ENCODE measurements around the gene SET. TPM values are rescaled to one million over a fixed set of nuclear protein-coding genes. Genes with fewer than 3 reads are reported as not detected.
"Not testable (repeated sequence)": the region's sequence is repeated elsewhere in the genome, so short reads cannot be mapped to it uniquely, and the experiment has no call there.

Gene SET
- total RNA-seq, 4 donors from 2014 or later = 209 to 355 (median 256) TPM

DNA sequence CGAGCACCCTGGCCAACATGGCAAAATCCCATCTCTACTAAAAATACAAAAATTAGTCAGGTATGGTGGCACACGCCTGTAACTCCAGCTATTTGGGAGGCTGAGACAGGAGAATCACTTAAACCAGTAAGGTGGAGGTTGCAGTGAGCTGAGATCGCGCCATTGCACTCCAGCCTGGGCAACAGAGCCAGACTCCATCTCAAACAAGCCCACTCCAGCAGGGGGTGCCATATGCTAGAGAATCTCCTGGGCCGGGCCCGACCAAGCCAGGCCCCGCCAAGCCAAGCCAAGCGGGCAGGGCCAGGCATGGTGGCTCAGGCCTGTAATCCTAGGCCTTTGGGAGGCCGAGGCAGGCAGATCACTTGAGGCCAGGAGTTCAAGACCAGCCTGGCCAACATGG lies 40.8 kb upstream of the SET start:
- TF ChIP-seq, protein P1, sequence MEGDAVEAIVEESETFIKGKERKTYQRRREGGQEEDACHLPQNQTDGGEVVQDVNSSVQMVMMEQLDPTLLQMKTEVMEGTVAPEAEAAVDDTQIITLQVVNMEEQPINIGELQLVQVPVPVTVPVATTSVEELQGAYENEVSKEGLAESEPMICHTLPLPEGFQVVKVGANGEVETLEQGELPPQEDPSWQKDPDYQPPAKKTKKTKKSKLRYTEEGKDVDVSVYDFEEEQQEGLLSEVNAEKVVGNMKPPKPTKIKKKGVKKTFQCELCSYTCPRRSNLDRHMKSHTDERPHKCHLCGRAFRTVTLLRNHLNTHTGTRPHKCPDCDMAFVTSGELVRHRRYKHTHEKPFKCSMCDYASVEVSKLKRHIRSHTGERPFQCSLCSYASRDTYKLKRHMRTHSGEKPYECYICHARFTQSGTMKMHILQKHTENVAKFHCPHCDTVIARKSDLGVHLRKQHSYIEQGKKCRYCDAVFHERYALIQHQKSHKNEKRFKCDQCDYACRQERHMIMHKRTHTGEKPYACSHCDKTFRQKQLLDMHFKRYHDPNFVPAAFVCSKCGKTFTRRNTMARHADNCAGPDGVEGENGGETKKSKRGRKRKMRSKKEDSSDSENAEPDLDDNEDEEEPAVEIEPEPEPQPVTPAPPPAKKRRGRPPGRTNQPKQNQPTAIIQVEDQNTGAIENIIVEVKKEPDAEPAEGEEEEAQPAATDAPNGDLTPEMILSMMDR (IDR thresholded peaks at IDR 0.05) = peak in 2 of 4 experiments; percentile 30 to 47
- not testable (repeated sequence) for H3K27me3 ChIP-seq, H3K4me3 ChIP-seq, H3K4me1 ChIP-seq, H3K36me3 ChIP-seq, H3K9me3 ChIP-seq, H3K27ac ChIP-seq
- ATAC-seq = peak; percentile 62
- 100% methylated on average over 1 of the region's 9 CpGs; no CpG with 5 or more reads in 1 of the 2 donors for WGBS, 2 donors (ENCODE audit: low coverage in 1 of 2)

DNA sequence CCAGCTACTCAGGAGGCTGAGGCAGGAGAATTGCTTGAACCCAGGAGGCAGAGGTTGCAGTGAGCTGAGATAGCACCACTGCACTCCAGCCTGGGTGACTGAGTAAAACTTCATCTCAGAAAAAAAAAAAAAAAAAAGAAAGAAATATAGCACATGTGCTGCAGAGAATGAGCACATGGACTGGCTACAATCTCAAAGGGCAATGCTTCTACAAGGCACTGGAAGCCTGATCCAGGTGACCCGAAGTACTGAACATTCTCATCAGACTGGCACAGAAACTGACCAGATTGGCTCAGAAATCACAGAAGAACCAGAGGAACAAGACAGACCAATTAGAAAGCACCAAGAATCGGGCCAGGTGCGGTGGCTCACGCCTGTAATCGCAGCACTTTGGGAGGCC lies 37.2 kb upstream of the SET start:
- Histone ChIP-seq H3K27me3 (no peaks in the 10 kb centered on the region), H3K36me3 (peaks cover 0 to under 1% of the 10 kb centered on the region in 2 donors), H3K27ac (no peak overlapping the region), H3K4me3 (no peak overlapping the region), H3K9me3 (no peaks in the 10 kb centered on the region), H3K4me1 (peaks cover 0 to 8% (median 3%) of the 10 kb centered on the region in 3 donors)
- WGBS, 2 donors (ENCODE audit: low coverage in 1 of 2) = 93 to 100% methylated on average over 3 to 5 of the region's 5 CpGs
- ATAC-seq = no peak
- TF ChIP-seq, protein P1 (IDR thresholded peaks at IDR 0.05) = no peak
- no peak for TF ChIP-seq POLR2AphosphoS5 (IDR thresholded peaks at IDR 0.05)
- TF ChIP-seq EP300 (IDR thresholded peaks at IDR 0.05) = no peak
- TF ChIP-seq POLR2A (IDR thresholded peaks at IDR 0.05) = no peak

DNA sequence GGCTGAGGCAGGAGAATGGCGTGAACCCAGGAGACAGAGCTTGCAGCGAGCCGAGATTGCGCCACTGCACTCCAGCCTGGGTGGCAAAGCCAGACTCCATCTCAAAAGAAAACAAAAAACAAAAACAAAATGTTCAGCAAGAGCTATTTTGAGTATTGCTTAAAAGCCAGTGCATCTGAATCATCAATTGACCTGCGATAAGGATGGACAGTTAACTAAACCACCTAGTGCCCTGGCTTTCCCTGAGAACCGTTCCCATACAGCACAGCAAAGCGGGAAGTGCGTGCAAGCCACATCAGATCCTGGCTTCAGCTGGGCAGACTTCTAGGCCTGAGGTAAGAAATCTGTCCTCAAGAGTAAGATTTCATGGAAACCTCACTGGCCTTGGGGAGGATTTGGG lies 35.1 kb upstream of the SET start:
- 89 to 93% methylated on average over 4 of the region's 8 CpGs for WGBS, 2 donors (ENCODE audit: low coverage in 1 of 2)
- no peaks in the 10 kb centered on the region for H3K9me3 ChIP-seq
- no peaks in the 10 kb centered on the region for H3K36me3 ChIP-seq
- H3K4me1 ChIP-seq = peaks cover 0 to 15% (median 3%) of the 10 kb centered on the region in 3 donors
- no peak overlapping the region for H3K4me3 ChIP-seq
- ATAC-seq = no peak
- no peaks in the 10 kb centered on the region for H3K27me3 ChIP-seq
- no peak overlapping the region for H3K27ac ChIP-seq
- TF ChIP-seq EP300 (IDR thresholded peaks at IDR 0.05) (no peak), POLR2A (IDR thresholded peaks at IDR 0.05) (no peak), POLR2AphosphoS5 (IDR thresholded peaks at IDR 0.05) (no peak)
- TF ChIP-seq, protein P1 (IDR thresholded peaks at IDR 0.05) = no peak

DNA sequence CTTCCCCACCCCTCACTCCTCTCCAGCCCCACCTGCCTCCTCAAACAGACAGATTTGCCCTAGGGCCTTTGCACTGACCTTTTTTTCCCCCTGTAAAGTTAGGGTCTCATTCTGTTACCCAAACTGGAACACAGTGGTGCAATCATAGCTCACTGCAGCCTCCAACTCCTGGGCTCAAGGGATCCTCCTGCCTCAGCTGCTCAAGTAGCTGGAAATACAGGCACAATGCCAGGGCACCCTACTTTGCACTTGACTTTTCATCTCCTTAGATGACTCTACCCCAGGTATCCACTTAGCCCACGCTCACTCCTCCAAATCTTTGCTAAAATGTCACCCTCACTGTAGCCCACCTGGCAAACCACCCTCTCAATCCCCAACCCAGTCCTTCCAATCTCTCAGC lies 34.5 kb upstream of the SET start:
- peaks cover 0 to 15% (median 3%) of the 10 kb centered on the region in 3 donors for H3K4me1 ChIP-seq
- H3K9me3 ChIP-seq = no peaks in the 10 kb centered on the region
- H3K4me3 ChIP-seq = no peak overlapping the region
- no peak for TF ChIP-seq POLR2A (IDR thresholded peaks at IDR 0.05)
- TF ChIP-seq, protein P1 (IDR thresholded peaks at IDR 0.05) = no peak
- no peak for TF ChIP-seq POLR2AphosphoS5 (IDR thresholded peaks at IDR 0.05)
- TF ChIP-seq EP300 (IDR thresholded peaks at IDR 0.05) = no peak
- H3K27me3 ChIP-seq = no peaks in the 10 kb centered on the region
- WGBS, 2 donors (ENCODE audit: low coverage in 1 of 2) = 91 to 100% methylated on average over 1 of the region's 1 CpG
- no peaks in the 10 kb centered on the region for H3K36me3 ChIP-seq
- no peak for ATAC-seq
- H3K27ac ChIP-seq = no peak overlapping the region

DNA sequence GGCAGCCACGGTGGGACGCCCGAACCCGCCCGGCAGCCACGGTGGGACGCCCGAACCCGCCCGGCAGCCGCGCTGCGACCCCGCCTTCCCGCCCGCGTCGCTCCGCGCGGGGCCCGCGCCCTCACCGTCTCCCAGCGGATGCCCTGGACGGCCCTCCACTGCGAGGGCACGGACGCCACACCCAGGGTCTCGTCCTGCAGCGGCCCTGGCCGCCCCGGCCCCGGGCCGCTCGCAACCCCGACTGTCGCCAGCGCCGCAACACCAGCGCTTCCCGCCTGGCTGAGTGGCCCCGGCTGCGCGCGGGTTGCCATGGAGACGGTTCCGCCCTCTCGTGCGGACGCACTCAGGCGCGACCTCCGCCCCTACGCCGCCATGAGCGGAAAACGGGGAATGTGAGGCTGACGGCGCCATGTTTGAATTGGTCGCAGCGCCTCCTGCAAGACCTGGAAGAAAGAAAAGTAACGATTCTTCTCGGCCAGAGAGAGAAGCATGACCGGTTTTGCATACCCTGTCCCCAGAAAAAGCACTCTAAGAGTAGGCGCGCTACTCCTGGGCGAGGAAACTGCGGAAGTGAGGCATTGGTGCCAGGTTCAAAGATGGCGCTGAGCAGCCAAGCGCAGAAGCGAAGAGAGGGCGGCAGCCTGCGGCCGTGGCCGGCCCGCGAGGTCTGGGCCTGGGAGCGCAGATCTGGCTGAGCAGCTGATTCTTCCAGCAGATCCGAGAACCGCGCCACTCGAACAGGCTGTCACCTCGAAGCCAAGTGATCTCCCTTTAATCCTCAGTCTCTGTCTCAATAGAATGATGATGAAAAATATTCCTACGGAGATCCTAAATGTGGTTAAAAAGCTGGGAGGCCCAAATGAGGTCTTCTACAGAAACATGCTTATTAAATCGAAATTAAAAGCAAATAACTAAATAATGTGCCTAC lies 32.3 kb upstream of the SET start, which contains the start of gene DYNC2I2:
TSS of gene DYNC2I2 (minus strand) at position 432 of the 928 bp plus-strand sequence. CDS start at position 311, 121 bp downstream.
- H3K27me3 ChIP-seq = no peaks in the 10 kb centered on the region
- peak; percentile 98 for ATAC-seq
- H3K36me3 ChIP-seq = no peaks in the 10 kb centered on the region
- peaks cover 0 to 15% (median 3%) of the 10 kb centered on the region in 3 donors for H3K4me1 ChIP-seq
- TF ChIP-seq EP300 (IDR thresholded peaks at IDR 0.05) = no peak
- TF ChIP-seq POLR2AphosphoS5 (IDR thresholded peaks at IDR 0.05) = peak; percentile 63
- peak; percentile 38 to 62 for TF ChIP-seq POLR2A (IDR thresholded peaks at IDR 0.05)
- TF ChIP-seq, protein P1 (IDR thresholded peaks at IDR 0.05) = peak in 1 of 4 experiments; percentile 18
- no peaks in the 10 kb centered on the region for H3K9me3 ChIP-seq
- H3K27ac ChIP-seq = peak within 1 kb of the TSS; percentile 72 to 100 (median 94)
- H3K4me3 ChIP-seq = peak within 1 kb of the TSS; percentile 64 to 90
- WGBS, 2 donors (ENCODE audit: low coverage in 1 of 2) = 0 to 5% methylated on average over 11 to 22 of the region's 86 CpGs

Measured in gastroesophageal sphincter (tissue), 4 donors.